Gastroesophageal sphincter (tissue), 3 donors: ENCODE data around the gene STK11IP.

ENCODE experiments used
- CTCF ChIP-seq, 4 experiments: fragments of 200-600 bp in 2 of 4; fragments of 450-650 bp in 2 of 4; sonication (generic) in 1 of 4; IDR thresholded peaks; one replicate each; pipeline ENCODE4 v1.5.1; 2017 to 2019; ENCODE audit warnings: antibody characterized with exemption in 4 of 4, mild to moderate bottlenecking in 2 of 4, moderate library complexity in 2 of 4
- EP300 ChIP-seq: sonication (generic); formaldehyde crosslinking; IDR thresholded peaks from one replicate; pipeline ENCODE4 v1.6.1; 2017; ENCODE audit warnings: antibody characterized with exemption, mild to moderate bottlenecking
- POLR2A ChIP-seq, 2 donors: fragments of 450-650 bp; IDR thresholded peaks; one replicate each; pipeline ENCODE4 v1.6.1; 2017; ENCODE audit warnings: antibody characterized with exemption in 2 of 2, mild to moderate bottlenecking in 2 of 2, moderate library complexity in 1 of 2

- TF ChIP-seq CTCF (IDR thresholded peaks at IDR 0.05) = no peak
- TF ChIP-seq POLR2A (IDR thresholded peaks at IDR 0.05) = no peak
- TF ChIP-seq EP300 = no peak
Observed at GRCh38 chr2:219560893-219561178, 36.8 kb upstream of the STK11IP start.
